ENCODE results near the gene CXCL17. TPM values are rescaled to one million over a fixed set of nuclear protein-coding genes. Genes with fewer than 3 reads are reported as not detected.

CXCL17 gene
- total and polyA plus RNA-seq, 9 donors, result 0.44 to 0.86 TPM; not detected in 7

GRCh38 chr19:42402376-42403116 is 40.2 kb downstream of the CXCL17 start:
- 46% methylated on average over 27 of the region's 34 CpGs for WGBS (ENCODE audit: insufficient coverage)
- H3K4me3 ChIP-seq (ENCODE audit: low read length), result peak overlapping the region; percentile 48
- H3K36me3 ChIP-seq (ENCODE audit: control insufficient read depth, insufficient read depth, low read length), result peaks cover 8% of the 10 kb centered on the region
- no peaks in the 10 kb centered on the region for H3K9me3 ChIP-seq (replicated peaks; ENCODE audit: control insufficient read depth, low read depth, low read length)
- peaks cover 16% of the 10 kb centered on the region for H3K4me1 ChIP-seq (ENCODE audit: control insufficient read depth, insufficient read depth, low read length)
- no peaks in the 10 kb centered on the region for H3K27me3 ChIP-seq (ENCODE audit: control insufficient read depth, insufficient read depth, low read length)
- no peak for DNase-seq
- H3K27ac ChIP-seq (ENCODE audit: low read length), result no peak overlapping the region

- H3K4me3 ChIP-seq (ENCODE audit: low read length), result peak overlapping the region; percentile 48
- H3K4me1 ChIP-seq (ENCODE audit: control insufficient read depth, insufficient read depth, low read length), result peaks cover 21% of the 10 kb centered on the region
- no peaks in the 10 kb centered on the region for H3K9me3 ChIP-seq (replicated peaks; ENCODE audit: control insufficient read depth, low read depth, low read length)
- under 1% methylated on average over 63 of the region's 80 CpGs for WGBS (ENCODE audit: insufficient coverage)
- peak overlapping the region; percentile 21 for H3K27ac ChIP-seq (ENCODE audit: low read length)
- DNase-seq, result peak; percentile 87
- no peaks in the 10 kb centered on the region for H3K27me3 ChIP-seq (ENCODE audit: control insufficient read depth, insufficient read depth, low read length)
- H3K36me3 ChIP-seq (ENCODE audit: control insufficient read depth, insufficient read depth, low read length), result peaks cover 8% of the 10 kb centered on the region
These were observed 41.1 kb downstream of the CXCL17 start for GRCh38 chr19:42401365-42402303.

- H3K27me3 ChIP-seq (ENCODE audit: control insufficient read depth, insufficient read depth, low read length), result no peaks in the 10 kb centered on the region
- peaks cover 30% of the 10 kb centered on the region for H3K4me1 ChIP-seq (ENCODE audit: control insufficient read depth, insufficient read depth, low read length)
- DNase-seq, result no peak
- peaks cover 8% of the 10 kb centered on the region for H3K36me3 ChIP-seq (ENCODE audit: control insufficient read depth, insufficient read depth, low read length)
- H3K9me3 ChIP-seq (replicated peaks; ENCODE audit: control insufficient read depth, low read depth, low read length), result no peaks in the 10 kb centered on the region
- WGBS (ENCODE audit: insufficient coverage), result 93% methylated on average over 1 of the region's 1 CpG
- no peak overlapping the region for H3K27ac ChIP-seq (ENCODE audit: low read length)
- no peak overlapping the region for H3K4me3 ChIP-seq (ENCODE audit: low read length)
These were observed 42.3 kb downstream of the CXCL17 start for GRCh38 chr19:42400404-42400803.

DNA sequence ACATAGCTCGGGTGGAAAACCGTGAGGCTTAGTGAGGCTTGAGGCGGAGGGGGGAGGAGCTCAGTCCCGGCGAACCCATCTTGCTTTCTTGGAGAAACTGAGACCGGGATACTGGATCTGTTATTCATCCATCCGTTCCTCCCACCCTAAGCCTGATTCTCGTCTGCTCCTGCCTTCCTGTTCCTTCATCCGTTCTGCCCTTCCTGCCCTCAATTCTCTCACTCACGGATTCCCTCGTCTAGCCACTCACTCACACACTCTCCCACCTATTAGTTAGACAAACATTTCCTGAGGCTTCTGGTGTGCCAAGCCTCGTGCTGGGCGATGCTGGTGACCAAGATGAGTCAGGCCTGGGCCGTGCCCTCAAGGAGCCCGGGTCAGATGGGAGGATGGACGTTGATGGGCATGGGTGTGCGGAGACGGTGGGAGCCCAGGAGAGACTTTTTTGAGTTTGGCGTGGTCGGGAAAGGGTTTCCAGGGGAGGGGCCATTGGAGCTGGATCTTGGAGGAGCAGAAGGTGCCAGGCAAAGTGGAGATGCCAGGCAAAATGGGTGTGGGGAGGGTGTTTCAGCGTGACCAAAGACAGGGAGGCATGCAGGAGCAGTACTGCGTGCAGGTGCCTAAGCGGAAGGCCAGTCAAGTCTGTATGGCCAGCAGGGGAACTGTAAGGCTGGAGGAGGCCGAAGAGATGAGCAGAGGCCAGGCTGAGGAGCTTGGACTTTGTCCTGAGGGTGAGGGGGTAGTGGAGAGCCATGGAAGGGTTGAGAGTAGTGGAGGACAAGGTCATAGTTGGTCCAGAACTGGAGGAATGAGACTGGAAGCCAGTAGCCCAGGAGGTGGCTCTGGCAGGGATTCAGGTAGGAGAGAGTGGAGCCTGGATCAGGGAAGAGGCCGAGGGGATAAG is 45.2 kb downstream of the CXCL17 start:
- H3K9me3 ChIP-seq (replicated peaks; ENCODE audit: control insufficient read depth, low read depth, low read length), result no peaks in the 10 kb centered on the region
- WGBS (ENCODE audit: insufficient coverage), result 16% methylated on average over 25 of the region's 25 CpGs
- no peak for DNase-seq

GRCh38 chr19:42396381-42397262 is 46.1 kb downstream of the CXCL17 start:
- H3K36me3 ChIP-seq (ENCODE audit: control insufficient read depth, insufficient read depth, low read length), result no peaks in the 10 kb centered on the region
- under 1% methylated on average over 40 of the region's 42 CpGs for WGBS (ENCODE audit: insufficient coverage)

More for the DNA sequence above, 45.2 kb downstream of the CXCL17 start:
- peak overlapping the region; percentile 97 for H3K27ac ChIP-seq (ENCODE audit: low read length)
- H3K27me3 ChIP-seq (ENCODE audit: control insufficient read depth, insufficient read depth, low read length), result peaks cover 5% of the 10 kb centered on the region
- peak overlapping the region; percentile 78 for H3K4me3 ChIP-seq (ENCODE audit: low read length)
- H3K36me3 ChIP-seq (ENCODE audit: control insufficient read depth, insufficient read depth, low read length), result no peaks in the 10 kb centered on the region
- H3K4me1 ChIP-seq (ENCODE audit: control insufficient read depth, insufficient read depth, low read length), result peaks cover 28% of the 10 kb centered on the region

GRCh38 chr19:42394751-42395150 is 48.0 kb downstream of the CXCL17 start:
- 82% methylated on average over 7 of the region's 8 CpGs for WGBS (ENCODE audit: insufficient coverage)
- H3K27me3 ChIP-seq (ENCODE audit: control insufficient read depth, insufficient read depth, low read length), result peaks cover 32% of the 10 kb centered on the region
- no peak overlapping the region for H3K4me3 ChIP-seq (ENCODE audit: low read length)
- DNase-seq, result no peak
- H3K9me3 ChIP-seq (replicated peaks; ENCODE audit: control insufficient read depth, low read depth, low read length), result no peaks in the 10 kb centered on the region
- H3K36me3 ChIP-seq (ENCODE audit: control insufficient read depth, insufficient read depth, low read length), result no peaks in the 10 kb centered on the region
- H3K27ac ChIP-seq (ENCODE audit: low read length), result no peak overlapping the region
- peaks cover 17% of the 10 kb centered on the region for H3K4me1 ChIP-seq (ENCODE audit: control insufficient read depth, insufficient read depth, low read length)

More at GRCh38 chr19:42396381-42397262, 46.1 kb downstream of the CXCL17 start:
- DNase-seq, result peak; percentile 100
- Histone ChIP-seq H3K9me3 (replicated peaks; ENCODE audit: control insufficient read depth, low read depth, low read length) (no peaks in the 10 kb centered on the region), H3K4me3 (ENCODE audit: low read length) (peak overlapping the region; percentile 78), H3K27me3 (ENCODE audit: control insufficient read depth, insufficient read depth, low read length) (peaks cover 13% of the 10 kb centered on the region), H3K4me1 (ENCODE audit: control insufficient read depth, insufficient read depth, low read length) (peaks cover 21% of the 10 kb centered on the region), H3K27ac (ENCODE audit: low read length) (peak overlapping the region; percentile 97)

DNA sequence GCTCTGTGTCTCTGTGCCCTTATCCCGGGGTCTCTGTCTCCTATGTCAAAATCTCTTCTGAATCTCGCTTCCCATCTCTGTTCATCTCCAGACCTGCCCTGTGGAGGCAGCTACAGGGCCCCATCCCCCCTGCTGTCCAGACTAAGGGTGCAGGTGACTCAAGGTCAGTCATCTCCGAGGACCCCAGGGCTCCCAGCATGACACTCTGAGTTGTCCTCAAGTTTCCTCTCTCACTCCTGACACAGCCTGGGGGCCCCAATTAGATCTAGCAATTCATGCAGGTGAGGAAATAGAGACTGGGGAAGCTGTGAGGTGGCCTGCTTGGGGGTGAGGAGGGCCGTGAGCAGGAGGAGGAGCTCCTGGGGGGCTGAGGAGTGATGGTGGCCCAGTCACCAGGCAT is 50.6 kb downstream of the CXCL17 start:
- Histone ChIP-seq H3K36me3 (ENCODE audit: control insufficient read depth, insufficient read depth, low read length) (no peaks in the 10 kb centered on the region), H3K4me1 (ENCODE audit: control insufficient read depth, insufficient read depth, low read length) (peaks cover 11% of the 10 kb centered on the region), H3K9me3 (replicated peaks; ENCODE audit: control insufficient read depth, low read depth, low read length) (no peaks in the 10 kb centered on the region), H3K27ac (ENCODE audit: low read length) (no peak overlapping the region), H3K27me3 (ENCODE audit: control insufficient read depth, insufficient read depth, low read length) (peaks cover 50% of the 10 kb centered on the region), H3K4me3 (ENCODE audit: low read length) (no peak overlapping the region)
- DNase-seq, result no peak
- WGBS (ENCODE audit: insufficient coverage), result 93% methylated on average over 2 of the region's 4 CpGs

GRCh38 chr19:42389899-42390298 is 52.8 kb downstream of the CXCL17 start, which contains the start of gene CNFN:
CNFN (minus strand) TSS chr19:42390297; CDS start chr19:42389037, 1,260 bp downstream.
- Histone ChIP-seq H3K4me3 (ENCODE audit: low read length) (no peak within 1 kb of the TSS), H3K4me1 (ENCODE audit: control insufficient read depth, insufficient read depth, low read length) (peaks cover 4% of the 10 kb centered on the region), H3K27me3 (ENCODE audit: control insufficient read depth, insufficient read depth, low read length) (peaks cover 56% of the 10 kb centered on the region), H3K27ac (ENCODE audit: low read length) (no peak within 1 kb of the TSS), H3K9me3 (replicated peaks; ENCODE audit: control insufficient read depth, low read depth, low read length) (no peaks in the 10 kb centered on the region), H3K36me3 (ENCODE audit: control insufficient read depth, insufficient read depth, low read length) (no peaks in the 10 kb centered on the region)
- WGBS (ENCODE audit: insufficient coverage), result 56% methylated on average over 12 of the region's 12 CpGs
- no peak for DNase-seq
